Peyer's patch (tissue), 4 donors: ENCODE results near the gene TEK. TPM values are rescaled to one million over a fixed set of nuclear protein-coding genes. Genes with fewer than 3 reads are reported as not detected.

ENCODE experiments used
- DNase-seq, 3 donors: peaks; one replicate each; pipeline ENCODE4 v3.0.0-alpha.2; 2017 to 2019
- H3K27ac ChIP-seq, 4 donors: fragments of 200-600 bp; sonication (generic); one replicate each; pipeline ENCODE4 v1.5.1; 2016 to 2019
- H3K27me3 ChIP-seq, 2 donors: fragments of 200-600 bp; sonication (generic); one replicate each; pipeline ENCODE4 v1.5.1; 2019
- H3K36me3 ChIP-seq, 3 donors: fragments of 200-600 bp; sonication (generic); one replicate each; pipeline ENCODE4 v1.5.1; 2016 to 2019
- H3K4me1 ChIP-seq, 4 donors: fragments of 200-600 bp; sonication (generic); one replicate each; pipeline ENCODE4 v1.5.1; 2016 to 2019
- H3K4me3 ChIP-seq, 4 donors: fragments of 200-600 bp; sonication (generic); 1 replicate in 3 of 4; 2 replicates in 1 of 4; pipeline ENCODE4 v1.5.1; 2016 to 2019; ENCODE audit warnings: mild to moderate bottlenecking in 1 of 4
- H3K9me3 ChIP-seq, 4 donors: fragments of 200-600 bp; sonication (generic); one replicate each; pipeline ENCODE4 v1.5.1; 2016 to 2019; ENCODE audit warnings: mild to moderate bottlenecking in 1 of 4
- CTCF ChIP-seq, 6 experiments: fragments of 450-650 bp in 4 of 6; fragments of 200-600 bp in 2 of 6; sonication (generic) in 1 of 6; IDR thresholded peaks; one replicate each; pipeline ENCODE4 v1.5.1; 2017 to 2019; ENCODE audit warnings: antibody characterized with exemption in 6 of 6, mild to moderate bottlenecking in 3 of 6, moderate library complexity in 1 of 6
- POLR2A ChIP-seq, 2 donors: fragments of 450-650 bp; IDR thresholded peaks; one replicate each; pipeline ENCODE4 v1.5.1; 2017; ENCODE audit warnings: antibody characterized with exemption in 2 of 2, mild to moderate bottlenecking in 2 of 2, moderate library complexity in 2 of 2
- total RNA-seq, 4 donors: library from RNA; depleted of rRNA; stranded (reverse); fragments of >200 nt; gene quantifications; one replicate each; pipeline ENCODE4 v1.1.0, GENCODE V29; 2016

TEK gene
- total RNA-seq, 4 donors from 2014 or later: 3.0 to 22.3 (median 4.3) TPM

GRCh38 chr9:27152405-27152718 is 43.3 kb downstream of the TEK start:
- TF ChIP-seq POLR2A (IDR thresholded peaks at IDR 0.05) (no peak), CTCF (IDR thresholded peaks at IDR 0.05) (no peak)
- DNase-seq: no peak
- no peaks in the 10 kb centered on the region for H3K27me3 ChIP-seq
- H3K36me3 ChIP-seq: no peaks in the 10 kb centered on the region
- no peak overlapping the region for H3K27ac ChIP-seq
- no peak overlapping the region for H3K4me3 ChIP-seq
- H3K9me3 ChIP-seq: no peaks in the 10 kb centered on the region
- peaks cover 0 to 6% (median 0%) of the 10 kb centered on the region in 4 donors for H3K4me1 ChIP-seq

GRCh38 chr9:27154908-27155307 is 45.9 kb downstream of the TEK start:
- no peaks in the 10 kb centered on the region for H3K36me3 ChIP-seq
- H3K27me3 ChIP-seq: no peaks in the 10 kb centered on the region
- H3K27ac ChIP-seq: peak overlapping the region in 1 of 4 donors; percentile 36
- peaks cover 0 to 6% (median 0%) of the 10 kb centered on the region in 4 donors for H3K4me1 ChIP-seq
- no peak overlapping the region for H3K4me3 ChIP-seq
- no peak for TF ChIP-seq CTCF (IDR thresholded peaks at IDR 0.05)
- TF ChIP-seq POLR2A (IDR thresholded peaks at IDR 0.05): no peak
- H3K9me3 ChIP-seq: no peaks in the 10 kb centered on the region
- no peak for DNase-seq

- no peaks in the 10 kb centered on the region for H3K36me3 ChIP-seq
- H3K4me3 ChIP-seq: no peak overlapping the region
- H3K4me1 ChIP-seq: no peaks in the 10 kb centered on the region
- TF ChIP-seq CTCF (IDR thresholded peaks at IDR 0.05) (no peak), POLR2A (IDR thresholded peaks at IDR 0.05) (no peak)
- no peaks in the 10 kb centered on the region for H3K27me3 ChIP-seq
- H3K9me3 ChIP-seq: no peaks in the 10 kb centered on the region
- DNase-seq: no peak
- no peak overlapping the region for H3K27ac ChIP-seq
Measured at GRCh38 chr9:27157097-27157496, 48.1 kb downstream of the TEK start.

GRCh38 chr9:27157736-27158135 is 48.7 kb downstream of the TEK start:
- H3K36me3 ChIP-seq: no peaks in the 10 kb centered on the region
- H3K27ac ChIP-seq: no peak overlapping the region
- H3K27me3 ChIP-seq: no peaks in the 10 kb centered on the region
- no peak for DNase-seq
- no peaks in the 10 kb centered on the region for H3K4me1 ChIP-seq
- no peak for TF ChIP-seq CTCF (IDR thresholded peaks at IDR 0.05)
- no peak overlapping the region for H3K4me3 ChIP-seq
- H3K9me3 ChIP-seq: no peaks in the 10 kb centered on the region

GRCh38 chr9:27160636-27161035 is 51.6 kb downstream of the TEK start:
- TF ChIP-seq CTCF (IDR thresholded peaks at IDR 0.05): no peak
- Histone ChIP-seq H3K4me1 (no peaks in the 10 kb centered on the region), H3K27me3 (no peaks in the 10 kb centered on the region), H3K9me3 (no peaks in the 10 kb centered on the region), H3K36me3 (no peaks in the 10 kb centered on the region), H3K27ac (no peak overlapping the region), H3K4me3 (no peak overlapping the region)
- DNase-seq: no peak

GRCh38 chr9:27162045-27162444 is 53.0 kb downstream of the TEK start:
- no peaks in the 10 kb centered on the region for H3K4me1 ChIP-seq
- no peak for DNase-seq

More at GRCh38 chr9:27162045-27162444, 53.0 kb downstream of the TEK start:
- TF ChIP-seq POLR2A (IDR thresholded peaks at IDR 0.05) (no peak), CTCF (IDR thresholded peaks at IDR 0.05) (no peak)
- Histone ChIP-seq H3K36me3 (no peaks in the 10 kb centered on the region), H3K27me3 (no peaks in the 10 kb centered on the region), H3K4me3 (no peak overlapping the region), H3K9me3 (no peaks in the 10 kb centered on the region), H3K27ac (no peak overlapping the region)
